NCI-H2196 treated with DMSO at 0.1 percent for 48 hours (cell line): ENCODE data around the gene TTC9B.
A peak's percentile ranks its signal among the peaks of the same experiment; 100 is the strongest.
"Not testable (repeated sequence)": the region's sequence is repeated elsewhere in the genome, so short reads cannot be mapped to it uniquely, and the experiment has no call there.

Experiments used
- DNase-seq: peaks from one replicate; lab custom pipeline; 2025; ENCODE audit not compliant: unreplicated experiment; lab: John Stamatoyannopoulos, UW

The TTC9B gene

GRCh38 chr19:40233811-40234389, 15.7 kb upstream of the TTC9B start:
- no peak for DNase-seq

GRCh38 chr19:40232949-40233810, 15.0 kb upstream of the TTC9B start:
- no peak for DNase-seq

- DNase-seq = no peak
Measured at GRCh38 chr19:40232479-40232878, 14.3 kb upstream of the TTC9B start.

GRCh38 chr19:40231544-40232424, 13.6 kb upstream of the TTC9B start:
- DNase-seq = no peak

GRCh38 chr19:40231057-40231456, 12.9 kb upstream of the TTC9B start:
- DNase-seq = no peak

- DNase-seq = no peak
Measured at GRCh38 chr19:40229926-40230417, 11.8 kb upstream of the TTC9B start.

- no peak for DNase-seq
Measured at GRCh38 chr19:40229484-40229883, 11.3 kb upstream of the TTC9B start.

GRCh38 chr19:40228863-40229262, 10.7 kb upstream of the TTC9B start:
- no peak for DNase-seq

GRCh38 chr19:40228346-40228745, 10.2 kb upstream of the TTC9B start:
- DNase-seq = no peak

GRCh38 chr19:40225440-40226305, 7.5 kb upstream of the TTC9B start:
- DNase-seq = no peak

- no peak for DNase-seq
Measured at GRCh38 chr19:40224342-40225150, 6.4 kb upstream of the TTC9B start.

- DNase-seq = no peak
Measured at GRCh38 chr19:40223135-40223822, 5.1 kb upstream of the TTC9B start.

- DNase-seq = peak; percentile 89
Measured at GRCh38 chr19:40221858-40222619, 3.9 kb upstream of the TTC9B start.

- DNase-seq = no peak
Measured at GRCh38 chr19:40220674-40221073, 2.5 kb upstream of the TTC9B start.

- no peak for DNase-seq
Measured at GRCh38 chr19:40219721-40220276, 1.6 kb upstream of the TTC9B start.

GRCh38 chr19:40219029-40219428, 845 bp upstream of the TTC9B start:
- DNase-seq = not testable (repeated sequence)

- DNase-seq = peak; percentile 66
Measured at GRCh38 chr19:40217027-40217810, 965 bp downstream of the TTC9B start.

- no peak for DNase-seq
Measured at GRCh38 chr19:40216777-40217026, 1.5 kb downstream of the TTC9B start.
